Measurements from ENCODE around the gene DKK3.
A peak's percentile ranks its signal among the peaks of the same experiment; 100 is the strongest.

DKK3 gene

GRCh38 chr11:11981364-11981763 is 27.1 kb downstream of the DKK3 start:
- no peak for DNase-seq

DNA sequence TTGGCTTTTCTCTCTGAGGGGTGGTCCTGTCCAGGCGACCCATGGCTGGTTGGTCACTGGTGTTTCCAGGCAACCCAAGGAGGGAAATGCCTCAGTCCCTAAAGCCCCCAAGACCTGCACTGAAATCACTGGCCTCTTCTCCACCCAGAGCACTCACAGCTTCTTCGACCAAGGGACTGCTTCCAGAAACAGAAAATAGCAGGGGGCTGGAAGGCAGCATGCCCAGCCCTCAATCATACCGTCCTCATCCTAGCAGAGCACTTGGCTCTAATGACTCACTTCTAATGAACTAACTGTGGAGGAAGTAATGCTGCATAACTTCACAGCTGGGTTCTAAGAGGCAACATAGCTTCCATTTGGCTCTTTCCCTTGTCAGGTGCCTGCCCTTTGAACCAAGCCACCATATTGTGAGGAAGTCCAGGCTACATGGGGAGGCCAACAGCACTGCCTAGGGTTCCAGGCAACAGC is 27.6 kb downstream of the DKK3 start:
- DNase-seq, result peak; percentile 27

DNA sequence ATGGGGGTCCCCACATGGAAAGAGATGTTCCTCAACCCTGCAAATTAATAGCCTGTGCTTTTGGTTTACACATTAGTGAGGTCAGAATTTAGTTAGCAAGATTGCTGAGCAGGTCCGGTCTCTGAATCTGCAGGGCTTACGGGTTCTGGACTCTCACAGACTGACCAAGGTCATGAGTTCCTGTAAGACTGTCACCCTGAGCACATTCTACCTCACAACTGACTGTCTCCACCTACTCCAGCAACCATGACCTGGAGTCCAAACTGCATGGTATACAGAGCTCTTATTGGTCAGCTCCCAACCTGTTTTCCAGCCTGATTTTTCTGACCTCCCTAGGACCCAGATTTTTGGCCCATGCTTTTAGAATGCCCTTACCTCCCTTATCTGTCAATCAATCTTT is 28.2 kb downstream of the DKK3 start:
- no peak for DNase-seq

- no peak for DNase-seq
Observed at GRCh38 chr11:11979488-11980117, 28.8 kb downstream of the DKK3 start.

DNA sequence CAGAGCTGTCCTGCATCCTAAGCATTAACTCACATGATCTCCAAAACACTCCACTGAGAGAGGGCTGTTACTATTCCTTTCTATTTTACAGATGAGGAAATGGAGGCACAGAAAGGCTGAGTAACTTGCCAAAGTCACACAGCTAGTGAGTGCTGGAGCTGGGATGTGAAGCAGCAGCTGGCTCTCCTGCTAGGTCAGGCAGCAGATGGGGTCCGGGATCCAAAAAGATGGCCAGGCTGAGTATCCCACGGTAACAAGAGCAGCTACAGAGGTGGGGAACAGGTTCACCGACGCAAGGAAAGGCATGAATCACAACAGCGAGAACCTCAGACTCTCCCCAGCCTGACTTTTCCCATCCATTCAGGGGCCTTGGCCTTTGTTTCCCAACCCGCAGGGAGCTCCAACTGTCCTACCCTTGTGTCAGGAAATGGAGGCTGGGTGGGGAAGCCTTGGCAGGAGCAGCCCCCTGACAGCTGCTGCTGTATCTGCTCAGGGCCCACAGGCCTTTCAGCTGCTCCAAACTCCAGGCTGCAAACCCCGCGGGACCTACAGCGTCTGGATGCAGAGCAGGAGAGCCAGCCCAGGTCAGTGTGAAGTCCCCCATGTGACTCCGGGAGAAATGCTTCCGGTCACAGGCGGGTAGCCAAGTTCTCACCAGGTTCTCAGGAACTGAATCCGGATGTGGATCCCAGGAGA is 29.5 kb downstream of the DKK3 start:
- DNase-seq, result peak; percentile 65

DNA sequence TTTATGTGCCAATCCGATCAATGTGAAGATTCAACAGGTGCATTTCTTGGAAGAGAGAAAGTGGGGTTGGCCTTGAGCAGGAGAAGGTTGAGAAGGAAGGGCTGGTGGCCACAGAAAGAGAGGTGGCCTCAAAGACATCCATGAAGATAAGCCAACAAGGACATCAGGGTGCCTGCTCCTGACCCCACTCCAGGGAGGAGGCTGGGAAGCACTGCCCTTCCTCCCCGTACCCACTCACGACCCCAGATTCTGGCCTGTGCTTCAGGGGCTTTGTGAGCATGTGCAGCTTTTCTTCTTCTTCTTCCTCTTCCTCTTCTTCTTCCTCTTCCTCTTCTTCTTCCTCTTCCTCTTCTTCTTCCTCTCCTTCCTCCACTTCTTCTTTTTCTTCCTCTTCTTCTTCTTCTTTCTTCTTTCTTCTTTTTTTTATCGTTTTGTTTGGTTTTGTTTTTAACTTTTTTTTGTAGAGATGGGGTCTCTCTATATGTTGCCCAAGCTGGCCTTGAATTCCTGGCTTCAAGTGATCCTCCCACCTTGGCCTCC is 30.3 kb downstream of the DKK3 start:
- DNase-seq, result no peak

- peak; percentile 98 for DNase-seq
Observed at GRCh38 chr11:11977206-11977938, 31.1 kb downstream of the DKK3 start.

- no peak for DNase-seq
Observed at GRCh38 chr11:11976481-11977127, 31.8 kb downstream of the DKK3 start.

- peak; percentile 49 for DNase-seq
Observed at GRCh38 chr11:11975201-11976092, 33.0 kb downstream of the DKK3 start.

- no peak for DNase-seq
Observed at GRCh38 chr11:11973866-11974265, 34.6 kb downstream of the DKK3 start.

DNA sequence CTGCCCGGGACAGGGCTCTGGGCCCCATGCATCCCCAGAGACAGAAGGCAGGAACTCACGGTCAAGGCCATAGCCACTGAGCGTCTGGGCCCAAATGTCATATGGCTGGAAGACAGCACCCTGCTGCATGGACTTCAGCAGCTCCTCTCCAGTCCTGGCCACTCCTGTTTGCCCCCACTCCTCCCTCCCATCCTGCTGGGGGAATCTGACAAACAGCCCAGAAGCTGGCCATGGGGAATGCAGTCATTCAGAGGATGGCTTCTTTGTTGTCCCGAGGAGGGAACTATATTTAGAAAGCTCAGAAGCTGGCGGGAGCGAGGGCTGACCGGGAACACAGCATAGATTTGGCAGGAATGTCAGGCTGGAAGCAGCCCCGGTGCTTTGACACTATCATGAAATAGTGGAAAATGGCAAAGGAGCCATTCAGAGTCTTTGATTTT is 35.0 kb downstream of the DKK3 start:
- DNase-seq, result no peak

- no peak for DNase-seq
Observed at GRCh38 chr11:11972730-11973341, 35.6 kb downstream of the DKK3 start.

- no peak for DNase-seq
Observed at GRCh38 chr11:11971906-11972547, 36.4 kb downstream of the DKK3 start.

GRCh38 chr11:11970556-11970955 is 37.9 kb downstream of the DKK3 start:
- no peak for DNase-seq

- no peak for DNase-seq
Observed at GRCh38 chr11:11969380-11970215, 38.8 kb downstream of the DKK3 start.

GRCh38 chr11:11968511-11969280 is 39.7 kb downstream of the DKK3 start:
- DNase-seq, result no peak

DNA sequence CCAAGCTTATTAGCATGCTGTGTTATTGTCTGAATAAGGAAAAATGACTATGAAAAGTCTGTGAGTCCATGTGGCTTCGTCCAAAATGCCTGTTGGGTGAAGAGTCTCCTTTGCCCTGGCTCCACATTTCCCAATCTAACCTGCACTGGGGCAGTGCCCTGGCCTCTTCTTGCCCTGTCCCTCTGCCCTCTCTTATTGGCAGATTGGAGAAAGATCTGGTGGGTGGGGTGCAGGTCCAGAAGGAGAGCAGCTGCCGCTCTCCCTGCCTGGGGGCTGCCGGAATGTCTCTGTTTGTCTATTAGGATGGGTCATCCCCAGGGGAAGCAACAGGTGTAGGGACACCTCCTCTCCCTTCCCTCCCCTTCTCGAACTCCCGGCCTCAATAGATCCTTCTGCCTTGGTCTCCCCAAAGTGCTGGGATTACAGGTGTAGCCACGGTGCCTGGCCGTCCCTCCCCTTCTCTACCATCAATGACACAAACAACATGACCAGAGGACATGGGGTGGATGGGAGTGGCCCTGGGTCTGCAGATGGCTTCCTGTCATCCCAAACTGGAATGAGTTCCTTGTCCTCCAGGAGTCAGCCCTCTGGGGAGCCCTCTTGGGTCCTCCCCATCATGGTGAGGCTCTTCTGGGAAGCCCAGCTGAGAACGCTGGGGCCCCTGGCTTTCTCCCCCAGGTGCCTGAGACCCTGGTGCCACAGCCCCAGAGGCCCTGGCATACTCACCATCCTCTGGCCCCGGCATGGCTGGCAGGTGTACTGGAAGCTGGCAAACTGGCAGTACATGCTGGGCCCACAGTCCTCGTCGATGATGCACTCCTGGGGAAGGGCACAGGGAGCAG is 40.5 kb downstream of the DKK3 start:
- DNase-seq, result no peak
